Measurements from ENCODE around the gene CST7.

CST7 gene, protein sequence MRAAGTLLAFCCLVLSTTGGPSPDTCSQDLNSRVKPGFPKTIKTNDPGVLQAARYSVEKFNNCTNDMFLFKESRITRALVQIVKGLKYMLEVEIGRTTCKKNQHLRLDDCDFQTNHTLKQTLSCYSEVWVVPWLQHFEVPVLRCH

DNA sequence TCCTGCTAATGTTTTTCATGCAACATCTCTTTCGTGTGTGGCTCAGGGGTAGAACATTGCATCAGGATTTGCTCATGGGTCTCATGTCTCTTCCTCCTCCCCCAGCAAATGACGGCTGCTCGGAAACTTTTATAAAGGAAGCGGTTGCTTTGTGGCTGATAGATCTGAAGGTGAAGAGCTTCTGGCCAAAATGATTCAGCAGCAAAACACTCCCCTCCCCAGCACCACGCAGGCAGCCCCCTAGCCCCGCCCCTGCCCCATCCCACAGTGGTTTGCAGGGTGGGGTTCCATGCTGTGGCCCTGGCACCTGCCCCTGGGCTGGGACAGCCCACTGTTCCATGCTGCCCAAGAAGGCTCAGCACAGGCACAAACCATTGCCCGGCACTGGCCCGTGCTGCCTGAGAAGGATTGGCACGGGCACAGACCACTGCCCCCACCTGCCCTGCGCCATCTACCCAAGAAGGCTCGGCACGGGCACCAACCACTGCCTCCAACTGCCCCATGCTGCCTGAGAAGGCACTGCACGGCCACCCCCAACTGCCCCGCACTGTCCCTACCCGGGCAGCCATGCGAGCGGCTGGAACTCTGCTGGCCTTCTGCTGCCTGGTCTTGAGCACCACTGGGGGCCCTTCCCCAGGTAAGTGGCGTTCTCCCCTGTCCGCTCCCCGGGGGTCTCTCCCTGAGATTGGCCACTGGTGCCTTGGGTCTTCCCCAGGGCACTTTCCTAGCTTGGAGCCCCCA is at the start of gene CST7:
Gene CST7 (plus strand): TSS at position 331 of the 741 bp plus-strand sequence. CDS start 237 bp downstream, at position 568.
- in situ Hi-C loops (cut with MboI; ENCODE audit: low pct_unique_long_range_greater_than_20kb, low sequenced_read_pairs, unreplicated experiment) = no loop called here
- TF ChIP-seq, protein P1, sequence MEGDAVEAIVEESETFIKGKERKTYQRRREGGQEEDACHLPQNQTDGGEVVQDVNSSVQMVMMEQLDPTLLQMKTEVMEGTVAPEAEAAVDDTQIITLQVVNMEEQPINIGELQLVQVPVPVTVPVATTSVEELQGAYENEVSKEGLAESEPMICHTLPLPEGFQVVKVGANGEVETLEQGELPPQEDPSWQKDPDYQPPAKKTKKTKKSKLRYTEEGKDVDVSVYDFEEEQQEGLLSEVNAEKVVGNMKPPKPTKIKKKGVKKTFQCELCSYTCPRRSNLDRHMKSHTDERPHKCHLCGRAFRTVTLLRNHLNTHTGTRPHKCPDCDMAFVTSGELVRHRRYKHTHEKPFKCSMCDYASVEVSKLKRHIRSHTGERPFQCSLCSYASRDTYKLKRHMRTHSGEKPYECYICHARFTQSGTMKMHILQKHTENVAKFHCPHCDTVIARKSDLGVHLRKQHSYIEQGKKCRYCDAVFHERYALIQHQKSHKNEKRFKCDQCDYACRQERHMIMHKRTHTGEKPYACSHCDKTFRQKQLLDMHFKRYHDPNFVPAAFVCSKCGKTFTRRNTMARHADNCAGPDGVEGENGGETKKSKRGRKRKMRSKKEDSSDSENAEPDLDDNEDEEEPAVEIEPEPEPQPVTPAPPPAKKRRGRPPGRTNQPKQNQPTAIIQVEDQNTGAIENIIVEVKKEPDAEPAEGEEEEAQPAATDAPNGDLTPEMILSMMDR (IDR thresholded peaks at IDR 0.05; ENCODE audit: extremely low read depth, insufficient read depth, missing control alignments) = no peak
- DNase-seq (ENCODE audit: low spot score) = peak; percentile 53

- TF ChIP-seq, protein P1 (IDR thresholded peaks at IDR 0.05; ENCODE audit: extremely low read depth, insufficient read depth, missing control alignments) = no peak
- DNase-seq (ENCODE audit: low spot score) = no peak
- in situ Hi-C loops (cut with MboI; ENCODE audit: low pct_unique_long_range_greater_than_20kb, low sequenced_read_pairs, unreplicated experiment) = no loop called here
These were observed 42.3 kb upstream of the CST7 start for GRCh38 chr20:24906806-24907205.

- TF ChIP-seq, protein P1 (IDR thresholded peaks at IDR 0.05; ENCODE audit: extremely low read depth, insufficient read depth, missing control alignments) = no peak
- in situ Hi-C loops (cut with MboI; ENCODE audit: low pct_unique_long_range_greater_than_20kb, low sequenced_read_pairs, unreplicated experiment) = no loop called here
- no peak for DNase-seq (ENCODE audit: low spot score)
These were observed 40.4 kb upstream of the CST7 start for GRCh38 chr20:24908642-24909041.

DNA sequence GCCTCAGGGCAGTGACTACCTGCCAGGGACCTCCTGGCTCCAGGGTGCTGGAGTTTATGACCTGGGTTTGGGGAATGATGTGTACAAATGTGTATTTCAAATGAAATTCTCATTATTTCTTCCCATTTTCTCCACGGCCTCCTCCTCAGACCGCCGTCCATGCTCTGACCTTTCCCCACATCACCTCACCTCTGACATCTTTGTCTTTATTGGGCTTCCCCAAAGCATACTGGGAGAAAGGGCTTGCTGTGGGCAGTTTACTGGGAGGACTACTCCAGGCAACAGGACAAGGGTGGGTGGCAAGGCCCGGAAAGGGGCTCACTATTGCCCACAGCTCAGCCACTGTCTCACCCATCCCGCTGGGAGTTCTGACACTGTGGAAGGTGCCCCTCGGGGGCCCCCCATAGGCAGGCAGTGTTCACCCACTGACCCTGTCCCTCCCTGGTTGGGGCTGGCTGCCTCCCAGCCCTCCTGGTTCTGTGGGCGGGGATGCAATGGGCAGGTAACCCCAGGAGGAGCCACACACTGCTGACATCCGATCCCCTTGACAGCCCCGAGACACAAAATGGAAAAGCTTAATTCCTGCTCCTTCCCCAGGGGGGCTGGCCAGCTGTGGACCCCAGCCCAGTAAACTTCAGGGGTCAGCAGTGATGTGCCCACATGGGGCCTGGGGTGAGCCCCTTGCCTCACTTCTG is 39.8 kb upstream of the CST7 start:
- TF ChIP-seq, protein P1 (IDR thresholded peaks at IDR 0.05; ENCODE audit: extremely low read depth, insufficient read depth, missing control alignments) = no peak
- in situ Hi-C loops (cut with MboI; ENCODE audit: low pct_unique_long_range_greater_than_20kb, low sequenced_read_pairs, unreplicated experiment) = no loop called here
- no peak for DNase-seq (ENCODE audit: low spot score)

DNA sequence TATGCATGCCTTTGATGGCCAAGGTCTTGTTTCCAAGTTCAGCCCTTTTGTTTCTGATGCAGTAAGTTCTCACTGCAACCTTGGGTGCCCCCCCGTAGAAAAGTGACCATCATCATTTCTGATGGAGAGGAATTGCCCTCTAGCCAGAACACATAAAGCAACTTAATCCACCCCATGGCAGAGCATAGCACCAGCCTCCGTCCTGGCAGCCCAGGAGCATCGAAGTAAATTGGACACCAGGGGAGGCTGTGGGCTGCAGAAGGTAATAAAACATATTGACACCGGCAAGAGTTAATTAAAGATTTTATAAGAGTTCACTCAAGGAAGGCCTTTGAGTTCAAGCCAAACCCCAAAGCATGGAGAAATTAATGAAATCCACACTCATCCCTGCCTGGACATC is 39.2 kb upstream of the CST7 start:
- TF ChIP-seq, protein P1 (IDR thresholded peaks at IDR 0.05; ENCODE audit: extremely low read depth, insufficient read depth, missing control alignments) = no peak
- DNase-seq (ENCODE audit: low spot score) = no peak
- in situ Hi-C loops (cut with MboI; ENCODE audit: low pct_unique_long_range_greater_than_20kb, low sequenced_read_pairs, unreplicated experiment) = loop anchor here (10.0 kb wide), 1 partner anchor 85 kb away; no protein-coding TSS in a partner anchor

- no peak for DNase-seq (ENCODE audit: low spot score)
- in situ Hi-C loops (cut with MboI; ENCODE audit: low pct_unique_long_range_greater_than_20kb, low sequenced_read_pairs, unreplicated experiment) = loop anchor here (10.0 kb wide), 1 partner anchor 86 kb away; no protein-coding TSS in a partner anchor
- TF ChIP-seq, protein P1 (IDR thresholded peaks at IDR 0.05; ENCODE audit: extremely low read depth, insufficient read depth, missing control alignments) = no peak
These were observed 38.6 kb upstream of the CST7 start for GRCh38 chr20:24910461-24910860.

Data from GM13977 (cell line).